ENCODE results near the gene SERAC1. TPM values are rescaled to one million over a fixed set of nuclear protein-coding genes. Genes with fewer than 3 reads are reported as not detected.

SERAC1 gene
- total and polyA plus RNA-seq, 2 of the 4 experiments (the other 2 are of a cell fraction) = 7.7 to 15.6 TPM

GRCh38 chr6:158092806-158093205 is 75.3 kb downstream of the SERAC1 start:
- peaks cover 46% of the 10 kb centered on the region for H3K36me3 ChIP-seq (ENCODE audit: control insufficient read depth, insufficient read depth, low read length)
- no peak overlapping the region for H2BK20ac ChIP-seq (ENCODE audit: low read depth, low read length)
- no peak overlapping the region for H2AK9ac ChIP-seq (replicated peaks; ENCODE audit: low read depth, low read length, poor library complexity)
- in situ Hi-C loops (cut with MboI; ENCODE audit: low sequenced_read_pairs) = no loop called here
- no peaks in the 10 kb centered on the region for H3K9me1 ChIP-seq (ENCODE audit: insufficient read depth, low read length)
- H2AFZ ChIP-seq (replicated peaks; ENCODE audit: low read length, poor library complexity) = no peak overlapping the region
- no peak overlapping the region for H4K5ac ChIP-seq (ENCODE audit: low read depth, low read length)
- H2BK120ac ChIP-seq (ENCODE audit: low read depth, low read length) = no peak overlapping the region
- no CpG with 5 or more reads among the region's 9 CpGs for WGBS, 2 experiments (ENCODE audit: extremely low coverage in 2 of 2, insufficient read length in 1 of 2)
- H3K79me1 ChIP-seq (ENCODE audit: low read depth in 1 of 2, low read length in 2 of 2) = peaks cover 13 to 23% of the 10 kb centered on the region in 2 experiments
- no peak overlapping the region for H2BK5ac ChIP-seq (ENCODE audit: low read depth, low read length, poor library complexity, severe bottlenecking)
- H3K4me3 ChIP-seq (ENCODE audit: insufficient read depth, low read depth, low read length) = no peak overlapping the region
- H4K8ac ChIP-seq (ENCODE audit: low read depth in 2 of 2, low read length in 2 of 2) = no peak overlapping the region
- no peaks in the 10 kb centered on the region for H3K9me3 ChIP-seq (ENCODE audit: control insufficient read depth, insufficient read depth, low read length)
- H3K4me1 ChIP-seq (ENCODE audit: control insufficient read depth, insufficient read depth, low read length) = no peaks in the 10 kb centered on the region
- BruUV-seq (replicated peaks) = no TSS peak
- H2AK5ac ChIP-seq (ENCODE audit: low read depth, low read length) = no peak overlapping the region
- ChIA-PET CTCF (no interaction called here), POLR2A (ENCODE audit: unreplicated experiment) (no interaction called here)
- no peak overlapping the region for H3K9ac ChIP-seq (ENCODE audit: low read depth, low read length)
- TF ChIP-seq MAFK (IDR thresholded peaks at IDR 0.05; ENCODE audit: low read depth, low read length) = no peak
- intact Hi-C loops (cut with micrococcal nuclease) = no loop called here
- H3K27me3 ChIP-seq (ENCODE audit: control insufficient read depth, insufficient read depth, low read length) = no peaks in the 10 kb centered on the region
- H2BK15ac ChIP-seq (ENCODE audit: low read depth, low read length) = no peak overlapping the region
- ATAC-seq (ENCODE audit: low read depth) (no peak), DNase-seq (no peak)
- dilution Hi-C loops (cut with HindIII; ENCODE audit: low sequenced_read_pairs, unreplicated experiment) = no loop called here
- no peak overlapping the region for H3K23ac ChIP-seq (ENCODE audit: low read depth, low read length)
- H3K4me2 ChIP-seq (ENCODE audit: low read depth, low read length) = no peak overlapping the region
- H4K91ac ChIP-seq (ENCODE audit: insufficient read depth, low read depth, low read length) = no peak overlapping the region
- H3K4ac ChIP-seq (ENCODE audit: low read depth, low read length) = no peak overlapping the region
- no peak overlapping the region for H3K18ac ChIP-seq (ENCODE audit: low read depth, low read length)
- H3K27ac ChIP-seq (ENCODE audit: insufficient read depth, low read length) = no peak overlapping the region
- H3K56ac ChIP-seq (ENCODE audit: extremely low read depth, insufficient read depth, low read length) = no peak overlapping the region
- H4K20me1 ChIP-seq (ENCODE audit: insufficient read depth, low read length) = no peaks in the 10 kb centered on the region
- H3K14ac ChIP-seq (replicated peaks; ENCODE audit: low read depth, low read length) = no peak overlapping the region

Measured in IMR-90 (cell line).